RCC 7860 (cell line): ENCODE measurements around the gene WDR75.
"Not testable (repeated sequence)": the region's sequence is repeated elsewhere in the genome, so short reads cannot be mapped to it uniquely, and the experiment has no call there.

Experiments used
- DNase-seq: peaks from one replicate; pipeline ENCODE4 v3.0.0-alpha.2; 2015; ENCODE audit warnings: low spot score
- FAIRE-seq: peaks from 2 replicates; lab custom pipeline; 2012; peaks lifted over from hg19 to GRCh38; lab: Jason Lieb, UNC

WDR75 gene

DNA sequence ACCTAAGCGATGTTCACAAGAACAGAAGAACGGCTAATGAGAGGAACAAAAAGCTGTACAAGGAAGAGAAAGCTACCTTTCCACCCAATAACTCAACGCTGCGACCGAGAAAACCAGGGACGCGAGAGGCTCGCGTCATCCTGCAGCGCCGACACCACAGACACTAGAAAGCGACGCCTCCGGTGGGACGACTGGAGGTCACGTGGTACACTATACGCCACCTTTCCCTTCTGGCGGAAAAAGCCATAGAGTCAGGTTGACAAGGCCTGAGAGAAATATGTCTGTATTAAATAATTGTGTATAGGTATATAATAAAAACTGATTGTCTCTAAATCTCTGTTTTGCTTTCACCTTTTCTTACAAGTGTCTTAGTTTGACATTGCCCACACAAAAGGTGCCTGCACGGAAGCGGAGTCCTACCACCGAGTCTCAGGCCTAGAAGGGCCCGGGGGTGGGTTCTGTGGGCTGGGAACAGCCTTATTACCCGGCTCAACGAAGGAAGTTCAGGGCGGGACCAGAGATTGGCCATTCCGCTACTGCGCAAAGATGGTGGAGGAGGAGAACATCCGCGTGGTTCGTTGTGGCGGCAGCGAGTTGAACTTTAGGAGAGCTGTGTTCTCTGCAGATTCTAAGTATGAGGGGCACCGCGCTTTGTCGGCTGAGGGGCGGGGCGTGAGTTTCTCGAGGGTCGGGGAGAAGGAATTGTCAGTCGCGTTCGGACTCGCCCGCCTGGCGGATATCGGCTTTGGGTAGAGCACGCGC is at the start of gene WDR75:
Gene WDR75 (plus strand): TSS at position 528 of the 762 bp plus-strand sequence. CDS start 19 bp downstream, at position 547.
- DNase-seq = peak; percentile 90
- peak; percentile 81 for FAIRE-seq

DNA sequence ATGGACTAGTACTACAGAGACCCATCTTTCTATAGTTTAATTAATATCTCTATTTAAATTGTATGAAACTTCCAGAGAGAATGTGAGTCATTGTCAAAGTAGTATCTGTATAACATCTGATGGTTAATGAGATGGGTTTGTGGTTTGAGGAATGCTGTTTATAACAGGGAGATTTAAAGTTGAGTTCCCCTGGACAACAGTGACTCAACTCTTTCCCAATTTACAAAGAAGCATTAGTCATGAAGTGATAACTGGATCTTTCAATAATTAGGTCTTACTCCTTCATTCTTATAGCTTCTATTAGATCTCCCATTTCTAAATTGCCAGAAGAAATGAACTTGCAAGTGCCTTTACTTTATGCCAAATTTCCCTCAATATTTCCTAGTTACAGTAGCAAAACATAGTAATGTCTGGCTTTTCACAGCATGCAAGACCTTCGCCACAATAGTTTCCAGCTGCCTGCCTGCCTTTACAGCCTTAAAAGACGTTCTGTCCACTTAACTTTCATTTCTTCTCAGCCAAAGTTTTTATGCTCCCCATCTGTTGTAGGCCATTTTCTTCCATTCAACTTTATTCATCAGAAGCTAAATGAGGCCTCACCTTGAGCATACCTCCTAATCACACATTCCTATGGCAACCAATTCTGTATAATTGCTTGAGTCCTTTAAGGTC is 47.7 kb upstream of the WDR75 start:
- DNase-seq (peak; percentile 84), FAIRE-seq (peak; percentile 98)

DNA sequence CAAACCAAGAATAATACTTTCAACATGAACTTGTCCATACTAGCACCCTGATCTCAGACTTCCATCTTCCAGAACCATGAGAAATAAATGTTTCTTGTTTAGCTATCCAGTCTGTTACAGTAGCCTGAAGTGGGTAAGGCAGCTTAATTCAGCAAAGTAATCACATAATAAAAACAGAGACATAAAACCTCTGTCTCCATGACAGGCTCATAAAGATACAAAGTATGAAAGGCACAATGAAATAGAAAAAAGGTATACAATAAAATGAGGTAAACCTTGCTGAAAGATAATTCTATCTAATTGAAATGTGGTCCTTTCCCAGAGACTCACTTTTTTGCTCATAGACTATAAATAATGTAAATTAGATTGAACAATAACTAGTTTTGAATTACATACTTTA is 46.7 kb upstream of the WDR75 start:
- FAIRE-seq = no peak

GRCh38 chr2:189402932-189403331 is 38.3 kb upstream of the WDR75 start:
- DNase-seq (peak; percentile 46), FAIRE-seq (no peak)

More for the DNA sequence above, 46.7 kb upstream of the WDR75 start:
- no peak for DNase-seq

DNA sequence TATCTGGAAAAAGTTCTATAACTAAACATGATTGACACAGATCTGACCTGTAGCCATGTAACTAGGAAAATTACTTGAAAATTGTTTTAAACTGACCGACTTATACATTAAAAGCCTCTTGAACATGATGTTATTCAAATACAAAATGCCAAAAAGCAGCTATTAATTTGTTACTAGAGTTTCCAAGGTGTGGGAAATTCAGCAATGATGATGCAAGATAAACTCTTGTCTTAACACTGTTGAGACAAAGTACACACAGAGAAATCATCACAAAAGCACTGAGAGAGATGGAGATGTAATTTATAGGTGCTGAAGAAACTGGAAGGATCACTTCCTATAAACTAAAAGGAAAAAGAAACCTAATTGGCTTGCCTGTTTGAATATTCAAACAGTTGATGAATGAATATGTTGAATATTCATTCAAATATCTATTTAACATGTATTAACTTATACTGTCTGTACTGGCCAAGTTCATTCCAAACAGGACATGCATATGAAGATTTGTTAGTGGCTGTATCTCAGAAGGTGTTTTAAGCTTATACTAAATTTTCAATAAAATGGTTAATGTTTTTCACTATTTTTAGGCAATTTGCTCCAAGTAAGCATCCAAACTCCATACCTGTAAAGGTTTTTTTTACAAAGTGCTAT is 34.6 kb upstream of the WDR75 start:
- FAIRE-seq (no peak), DNase-seq (no peak)

GRCh38 chr2:189407281-189408209 is 33.7 kb upstream of the WDR75 start:
- no peak for DNase-seq
- peak; percentile 20 for FAIRE-seq

- DNase-seq = no peak
- FAIRE-seq = no peak
Observed at GRCh38 chr2:189408294-189408693, 33.0 kb upstream of the WDR75 start.

- FAIRE-seq (no peak), DNase-seq (no peak)
Observed at GRCh38 chr2:189409131-189409530, 32.1 kb upstream of the WDR75 start.

GRCh38 chr2:189409647-189410046 is 31.6 kb upstream of the WDR75 start:
- FAIRE-seq (peak; percentile 60), DNase-seq (no peak)

DNA sequence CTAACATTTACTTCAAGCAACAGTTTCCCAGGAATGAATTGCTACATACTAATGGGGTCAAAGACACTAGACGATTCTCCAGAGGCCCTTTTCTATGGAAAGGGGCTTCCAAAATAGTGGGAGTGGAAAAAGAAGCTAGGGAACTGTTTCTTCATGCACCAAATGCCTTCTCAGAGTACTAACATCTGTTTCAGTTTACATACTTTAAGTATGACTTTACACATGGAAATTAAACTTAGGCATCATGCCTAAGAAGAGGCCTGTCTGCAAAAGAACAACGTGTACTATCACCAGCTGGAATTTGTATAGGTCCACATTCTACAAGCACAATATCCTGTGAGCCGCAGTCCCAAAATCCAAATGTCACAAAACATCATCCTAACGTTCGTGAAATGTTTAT is 29.4 kb upstream of the WDR75 start:
- no peak for FAIRE-seq
- no peak for DNase-seq

DNA sequence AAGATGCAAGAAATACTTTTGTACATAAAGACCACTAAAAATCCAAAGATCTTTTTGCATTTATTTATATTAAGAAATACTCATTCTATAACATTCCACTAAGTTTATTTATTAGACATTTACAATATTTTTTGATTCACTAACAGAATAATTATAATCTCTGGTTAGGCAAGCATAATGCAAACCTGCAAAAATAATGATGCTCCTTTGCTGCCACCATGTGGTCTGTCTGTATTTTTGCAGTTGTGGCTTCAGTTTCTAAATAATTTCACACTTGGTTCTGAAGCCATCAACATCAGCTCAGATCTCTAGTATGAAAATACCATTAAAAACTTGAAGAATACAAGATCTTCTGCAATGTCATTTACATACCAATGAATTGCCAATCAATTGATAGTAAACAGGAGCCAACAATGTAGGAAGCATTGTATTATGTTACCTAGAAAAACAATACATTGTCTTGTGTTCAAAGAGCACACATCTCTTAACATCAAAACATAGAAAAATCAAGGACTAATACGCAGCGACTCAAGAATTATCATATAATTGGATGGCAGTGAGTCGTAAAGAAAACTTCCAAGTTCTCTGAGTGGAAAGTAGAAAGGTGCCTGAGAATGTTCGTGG is 28.8 kb upstream of the WDR75 start:
- peak; percentile 43 for DNase-seq
- peak; percentile 89 for FAIRE-seq

GRCh38 chr2:189413249-189413648 is 28.0 kb upstream of the WDR75 start:
- DNase-seq (no peak), FAIRE-seq (no peak)

DNA sequence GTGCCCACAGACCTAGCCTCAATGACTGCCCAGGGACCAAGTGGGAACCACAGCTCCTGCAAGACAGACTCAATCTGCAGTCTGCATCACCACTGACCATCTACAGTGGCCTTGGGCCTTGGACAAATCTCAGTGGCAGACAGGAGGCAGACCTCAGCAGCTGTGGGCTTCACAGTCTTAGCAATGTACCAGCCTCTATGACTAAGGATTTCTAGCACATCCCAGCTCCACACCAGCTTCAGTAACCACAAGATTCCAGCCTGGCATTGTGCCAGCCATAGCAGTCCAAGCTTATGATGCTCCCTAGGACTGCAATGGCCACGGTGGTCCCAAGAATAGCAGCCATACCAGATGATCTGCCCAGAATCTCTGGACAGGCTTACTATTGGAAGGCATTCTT is 19.6 kb upstream of the WDR75 start:
- no peak for FAIRE-seq

GRCh38 chr2:189424961-189425360 is 16.3 kb upstream of the WDR75 start:
- DNase-seq = no peak
- no peak for FAIRE-seq

More for the DNA sequence above, 19.6 kb upstream of the WDR75 start:
- DNase-seq = peak; percentile 78

GRCh38 chr2:189425676-189426075 is 15.6 kb upstream of the WDR75 start:
- DNase-seq (no peak), FAIRE-seq (no peak)

DNA sequence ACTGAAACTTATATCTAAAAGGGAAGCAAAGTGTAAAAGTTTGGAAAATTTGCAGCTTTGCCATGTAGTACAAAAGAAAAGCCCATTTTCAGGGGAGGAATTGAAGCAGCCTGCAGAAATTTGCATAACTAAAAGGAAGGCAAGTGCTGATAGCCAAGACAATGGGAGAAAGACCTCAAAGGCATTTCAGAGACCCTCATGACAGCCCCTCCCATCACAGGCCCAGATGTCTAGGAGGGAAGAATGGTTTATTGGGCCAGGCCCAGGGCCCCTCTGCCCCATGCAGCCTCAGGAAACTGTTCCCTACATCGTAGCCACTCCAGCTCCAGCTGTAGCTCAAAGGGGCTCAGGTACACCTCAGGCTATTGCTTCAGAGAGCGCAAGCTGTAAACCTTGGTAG is 14.4 kb upstream of the WDR75 start:
- no peak for FAIRE-seq
- DNase-seq = no peak

- DNase-seq = no peak
- FAIRE-seq = no peak
Observed at GRCh38 chr2:189427872-189428271, 13.4 kb upstream of the WDR75 start.

- not testable (repeated sequence) for DNase-seq, FAIRE-seq
Observed at GRCh38 chr2:189430448-189430847, 10.8 kb upstream of the WDR75 start.

DNA sequence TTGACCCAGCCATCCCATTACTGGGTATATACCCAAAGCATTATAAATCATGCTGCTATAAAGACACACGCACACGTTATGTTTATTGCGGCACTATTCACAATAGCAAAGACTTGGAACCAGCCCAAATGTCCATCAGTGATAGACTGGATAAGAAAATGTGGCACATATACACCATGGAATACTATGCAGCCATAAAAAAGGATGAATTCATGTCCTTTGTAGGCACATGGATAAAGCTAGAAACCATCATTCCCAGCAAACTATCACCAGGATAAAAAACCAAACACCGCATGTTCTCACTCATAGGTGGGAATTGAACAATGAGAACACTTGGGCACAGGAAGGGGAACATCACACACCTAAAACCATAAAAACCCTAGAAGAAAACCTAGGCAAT is 5.5 kb upstream of the WDR75 start:
- not testable (repeated sequence) for FAIRE-seq

DNA sequence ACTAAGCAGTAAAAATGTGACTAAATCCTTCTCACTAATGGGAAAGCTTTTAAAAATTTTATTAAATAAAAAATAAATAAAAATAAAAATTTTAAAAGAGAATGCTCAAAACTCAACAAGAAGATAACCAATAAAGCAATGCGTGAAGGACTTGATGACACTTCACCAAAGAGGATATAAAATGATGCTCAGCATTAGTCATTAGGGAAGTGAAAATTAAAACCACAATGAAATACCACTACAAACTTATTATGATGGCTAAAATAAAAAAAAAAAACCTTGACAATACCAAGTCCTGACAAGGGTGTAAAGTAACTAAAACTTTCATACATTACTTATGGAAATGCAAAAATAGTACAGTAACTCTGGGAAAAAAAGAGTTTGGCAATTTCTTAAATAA is 3.3 kb upstream of the WDR75 start:
- FAIRE-seq = no peak

More for the DNA sequence above, 5.5 kb upstream of the WDR75 start:
- DNase-seq = not testable (repeated sequence)

More for the DNA sequence above, 3.3 kb upstream of the WDR75 start:
- no peak for DNase-seq
